Measurements from ENCODE around the gene IP6K1. TPM values are rescaled to one million over a fixed set of nuclear protein-coding genes. Genes with fewer than 3 reads are reported as not detected.

The IP6K1 gene
- total RNA-seq, 1 experiment from 2014 or later = 30.6 TPM

DNA sequence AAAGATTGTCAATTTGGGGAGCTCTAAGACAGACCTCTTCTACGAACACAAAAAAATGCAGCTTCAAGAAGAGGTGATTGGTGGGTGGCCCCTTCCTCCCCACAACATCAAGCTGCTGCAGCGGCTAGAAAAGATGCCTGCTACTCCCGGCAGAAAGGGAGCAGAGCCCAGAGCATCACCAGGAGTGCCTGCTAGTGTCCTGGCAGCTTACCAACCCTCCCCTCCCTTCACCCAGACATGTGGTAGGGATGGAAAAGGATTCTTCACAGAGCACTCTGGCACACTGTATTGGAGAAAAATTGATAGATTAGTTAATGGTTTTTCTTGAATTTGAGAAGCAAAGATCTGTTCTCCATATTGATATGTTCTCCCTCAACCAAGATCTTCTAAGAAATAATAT is 10.8 kb downstream of the IP6K1 start:
- H3K9me2 ChIP-seq (ENCODE audit: insufficient read depth) = no peaks in the 10 kb centered on the region
- ChIA-PET POLR2A (no interaction called here), RAD21 (ENCODE audit: low non-redundant PET in 1 of 2, low total read pairs in 2 of 2, uncharacterized antibody in 2 of 2, unreplicated experiment in 2 of 2) (no interaction called here), CTCF (no interaction called here)
- 0 out of 2 replicates have a peak, but pooled peaks cover 3% of the 10 kb centered on the region for H4K20me1 ChIP-seq (ENCODE audit: insufficient read depth)
- H3K4me2 ChIP-seq (ENCODE audit: low read length) = no peak overlapping the region
- intact Hi-C loops (cut with micrococcal nuclease) = no loop called here
- H3K4me1 ChIP-seq (ENCODE audit: control insufficient read depth in 1 of 2, insufficient read depth in 2 of 2, low read length in 2 of 2) = no peaks in the 10 kb centered on the region; a peak in 1 of 4 replicates
- DNase-seq (ENCODE audit: low read depth, low spot score) (no peak), ATAC-seq (no peak)
- no TSS peak for BruUV-seq (replicated peaks)
- H2AFZ ChIP-seq (ENCODE audit: low read depth, low read length, poor library complexity, severe bottlenecking) = no peak overlapping the region
- H3K27me3 ChIP-seq (ENCODE audit: insufficient read depth, low read length) = no peaks in the 10 kb centered on the region
- H3K36me3 ChIP-seq (ENCODE audit: control insufficient read depth in 1 of 2, insufficient read depth in 2 of 2, low read length in 2 of 2) = peaks cover 0 to 4% of the 10 kb centered on the region in 2 experiments; a peak in 1 of 4 replicates
- H3K79me2 ChIP-seq (ENCODE audit: insufficient read depth, low read length) = peaks cover 81% of the 10 kb centered on the region
- H3K27ac ChIP-seq (ENCODE audit: low read depth, low read length) = no peak overlapping the region
- no peak overlapping the region for H3K9ac ChIP-seq (ENCODE audit: low read length)
- H3K9me3 ChIP-seq (ENCODE audit: control insufficient read depth in 1 of 2, insufficient read depth in 1 of 2, low read depth in 1 of 2, low read length in 2 of 2) = no peaks in the 10 kb centered on the region
- TF ChIP-seq ZFX (IDR thresholded peaks at IDR 0.05) (no peak), SP1 (IDR thresholded peaks at IDR 0.05; ENCODE audit: low read depth) (no peak), SIN3A (IDR thresholded peaks at IDR 0.05; ENCODE audit: low read depth) (no peak), YY1 (IDR thresholded peaks at IDR 0.05; ENCODE audit: extremely low read depth, insufficient replicate concordance, low read depth, low read length) (no peak), JUND (IDR thresholded peaks at IDR 0.05) (no peak), CEBPB (IDR thresholded peaks at IDR 0.05; ENCODE audit: low read depth) (no peak), TCF7L2 (IDR thresholded peaks at IDR 0.05; ENCODE audit: borderline replicate concordance, extremely low read depth, insufficient read depth, insufficient read length) (no peak), CBX3 (IDR thresholded peaks at IDR 0.05; ENCODE audit: low read depth) (no peak)
- TF ChIP-seq, protein P1, sequence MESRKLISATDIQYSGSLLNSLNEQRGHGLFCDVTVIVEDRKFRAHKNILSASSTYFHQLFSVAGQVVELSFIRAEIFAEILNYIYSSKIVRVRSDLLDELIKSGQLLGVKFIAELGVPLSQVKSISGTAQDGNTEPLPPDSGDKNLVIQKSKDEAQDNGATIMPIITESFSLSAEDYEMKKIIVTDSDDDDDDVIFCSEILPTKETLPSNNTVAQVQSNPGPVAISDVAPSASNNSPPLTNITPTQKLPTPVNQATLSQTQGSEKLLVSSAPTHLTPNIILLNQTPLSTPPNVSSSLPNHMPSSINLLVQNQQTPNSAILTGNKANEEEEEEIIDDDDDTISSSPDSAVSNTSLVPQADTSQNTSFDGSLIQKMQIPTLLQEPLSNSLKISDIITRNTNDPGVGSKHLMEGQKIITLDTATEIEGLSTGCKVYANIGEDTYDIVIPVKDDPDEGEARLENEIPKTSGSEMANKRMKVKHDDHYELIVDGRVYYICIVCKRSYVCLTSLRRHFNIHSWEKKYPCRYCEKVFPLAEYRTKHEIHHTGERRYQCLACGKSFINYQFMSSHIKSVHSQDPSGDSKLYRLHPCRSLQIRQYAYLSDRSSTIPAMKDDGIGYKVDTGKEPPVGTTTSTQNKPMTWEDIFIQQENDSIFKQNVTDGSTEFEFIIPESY (IDR thresholded peaks at IDR 0.05; ENCODE audit: extremely low read depth, insufficient replicate concordance, low read length) = no peak
- TF ChIP-seq, protein P2, sequence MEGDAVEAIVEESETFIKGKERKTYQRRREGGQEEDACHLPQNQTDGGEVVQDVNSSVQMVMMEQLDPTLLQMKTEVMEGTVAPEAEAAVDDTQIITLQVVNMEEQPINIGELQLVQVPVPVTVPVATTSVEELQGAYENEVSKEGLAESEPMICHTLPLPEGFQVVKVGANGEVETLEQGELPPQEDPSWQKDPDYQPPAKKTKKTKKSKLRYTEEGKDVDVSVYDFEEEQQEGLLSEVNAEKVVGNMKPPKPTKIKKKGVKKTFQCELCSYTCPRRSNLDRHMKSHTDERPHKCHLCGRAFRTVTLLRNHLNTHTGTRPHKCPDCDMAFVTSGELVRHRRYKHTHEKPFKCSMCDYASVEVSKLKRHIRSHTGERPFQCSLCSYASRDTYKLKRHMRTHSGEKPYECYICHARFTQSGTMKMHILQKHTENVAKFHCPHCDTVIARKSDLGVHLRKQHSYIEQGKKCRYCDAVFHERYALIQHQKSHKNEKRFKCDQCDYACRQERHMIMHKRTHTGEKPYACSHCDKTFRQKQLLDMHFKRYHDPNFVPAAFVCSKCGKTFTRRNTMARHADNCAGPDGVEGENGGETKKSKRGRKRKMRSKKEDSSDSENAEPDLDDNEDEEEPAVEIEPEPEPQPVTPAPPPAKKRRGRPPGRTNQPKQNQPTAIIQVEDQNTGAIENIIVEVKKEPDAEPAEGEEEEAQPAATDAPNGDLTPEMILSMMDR (IDR thresholded peaks at IDR 0.05 in 2 of 3, conservative IDR thresholded peaks at IDR 0.05 in 1 of 3; ENCODE audit: borderline replicate concordance in 1 of 3, insufficient read depth in 1 of 3, low read depth in 2 of 3, low read length in 2 of 3) = no peak
- H3K4me3 ChIP-seq (replicated peaks in 1 of 2; ENCODE audit: low read depth in 1 of 2, low read length in 2 of 2) = no peak overlapping the region
